T-helper 22 cell (primary cell): ENCODE results near the gene HS6ST2.

Experiments used
- DNase-seq: peaks from one replicate; pipeline ENCODE4 v3.0.0-alpha.2; 2020; ENCODE audit warnings: low read depth

Gene HS6ST2

GRCh38 chrX:132790329-132790728, 168.1 kb downstream of the HS6ST2 start:
- DNase-seq = no peak

GRCh38 chrX:132786217-132786616, 172.2 kb downstream of the HS6ST2 start:
- DNase-seq = no peak

- no peak for DNase-seq
These were observed 179.5 kb downstream of the HS6ST2 start for GRCh38 chrX:132778917-132779316.

GRCh38 chrX:132776486-132777210, 181.8 kb downstream of the HS6ST2 start:
- no peak for DNase-seq

- no peak for DNase-seq
These were observed 183.1 kb downstream of the HS6ST2 start for GRCh38 chrX:132775263-132775823.

GRCh38 chrX:132774010-132774714, 184.3 kb downstream of the HS6ST2 start:
- no peak for DNase-seq

GRCh38 chrX:132769609-132770008, 188.8 kb downstream of the HS6ST2 start:
- DNase-seq = no peak

- no peak for DNase-seq
These were observed 192.0 kb downstream of the HS6ST2 start for GRCh38 chrX:132766452-132766851.

- no peak for DNase-seq
These were observed 194.9 kb downstream of the HS6ST2 start for GRCh38 chrX:132763528-132763927.

GRCh38 chrX:132758759-132759158, 199.7 kb downstream of the HS6ST2 start:
- no peak for DNase-seq

- DNase-seq = no peak
These were observed 201.3 kb downstream of the HS6ST2 start for GRCh38 chrX:132757066-132757623.

GRCh38 chrX:132756439-132756838, 202.0 kb downstream of the HS6ST2 start:
- DNase-seq = no peak

GRCh38 chrX:132751063-132751690, 207.3 kb downstream of the HS6ST2 start:
- no peak for DNase-seq

GRCh38 chrX:132750331-132751062, 207.9 kb downstream of the HS6ST2 start:
- DNase-seq = no peak

- DNase-seq = no peak
These were observed 209.0 kb downstream of the HS6ST2 start for GRCh38 chrX:132749406-132749805.

GRCh38 chrX:132748909-132749308, 209.5 kb downstream of the HS6ST2 start:
- no peak for DNase-seq

GRCh38 chrX:132748268-132748667, 210.2 kb downstream of the HS6ST2 start:
- no peak for DNase-seq

GRCh38 chrX:132745593-132745992, 212.8 kb downstream of the HS6ST2 start:
- no peak for DNase-seq

GRCh38 chrX:132744470-132744869, 214.0 kb downstream of the HS6ST2 start:
- DNase-seq = no peak

GRCh38 chrX:132743086-132743485, 215.3 kb downstream of the HS6ST2 start:
- DNase-seq = no peak

- DNase-seq = no peak
These were observed 216.2 kb downstream of the HS6ST2 start for GRCh38 chrX:132742246-132742645.

GRCh38 chrX:132741689-132742088, 216.7 kb downstream of the HS6ST2 start:
- DNase-seq = no peak
